Measurements from ENCODE around the gene GOLGA6L7.

DNA sequence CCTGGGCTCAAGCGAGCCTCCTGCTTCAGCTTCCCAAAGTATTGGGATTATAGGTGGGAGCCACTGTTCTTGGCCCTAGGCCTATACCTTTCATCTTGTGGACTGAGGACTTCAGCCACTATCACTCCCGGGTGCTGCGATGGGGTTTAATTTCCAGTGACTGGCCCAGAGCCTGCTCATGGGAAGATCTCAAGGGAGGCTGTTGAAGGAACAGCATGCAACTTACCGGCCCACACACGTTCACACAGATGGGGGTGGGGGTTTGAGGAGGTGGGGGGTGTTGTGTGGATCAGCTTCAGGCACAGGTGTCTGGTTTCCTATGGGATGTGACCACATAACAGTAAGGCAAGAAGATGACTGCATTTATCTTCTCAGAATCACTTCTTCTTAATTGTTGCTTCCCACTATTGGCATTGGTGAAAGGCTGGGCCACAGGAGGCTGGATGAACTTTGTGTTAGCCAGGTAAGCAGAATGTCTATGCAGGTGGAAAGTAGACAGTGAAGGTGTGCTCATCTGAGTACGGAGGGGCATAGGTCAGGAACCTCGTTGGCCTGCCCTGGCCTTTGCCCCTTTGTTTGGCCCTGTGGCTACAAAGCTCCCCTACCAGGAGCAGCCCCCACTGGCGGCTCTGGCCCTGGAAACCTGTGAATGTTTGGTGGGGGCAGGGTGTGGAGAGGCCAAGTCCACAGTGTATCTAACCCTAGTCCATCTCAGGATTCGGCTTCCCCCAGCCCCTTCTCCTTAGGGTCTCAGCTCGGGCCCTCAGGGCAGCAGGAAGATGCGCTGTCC is 35.9 kb upstream of the GOLGA6L7 start:
- TF ChIP-seq, protein P1, sequence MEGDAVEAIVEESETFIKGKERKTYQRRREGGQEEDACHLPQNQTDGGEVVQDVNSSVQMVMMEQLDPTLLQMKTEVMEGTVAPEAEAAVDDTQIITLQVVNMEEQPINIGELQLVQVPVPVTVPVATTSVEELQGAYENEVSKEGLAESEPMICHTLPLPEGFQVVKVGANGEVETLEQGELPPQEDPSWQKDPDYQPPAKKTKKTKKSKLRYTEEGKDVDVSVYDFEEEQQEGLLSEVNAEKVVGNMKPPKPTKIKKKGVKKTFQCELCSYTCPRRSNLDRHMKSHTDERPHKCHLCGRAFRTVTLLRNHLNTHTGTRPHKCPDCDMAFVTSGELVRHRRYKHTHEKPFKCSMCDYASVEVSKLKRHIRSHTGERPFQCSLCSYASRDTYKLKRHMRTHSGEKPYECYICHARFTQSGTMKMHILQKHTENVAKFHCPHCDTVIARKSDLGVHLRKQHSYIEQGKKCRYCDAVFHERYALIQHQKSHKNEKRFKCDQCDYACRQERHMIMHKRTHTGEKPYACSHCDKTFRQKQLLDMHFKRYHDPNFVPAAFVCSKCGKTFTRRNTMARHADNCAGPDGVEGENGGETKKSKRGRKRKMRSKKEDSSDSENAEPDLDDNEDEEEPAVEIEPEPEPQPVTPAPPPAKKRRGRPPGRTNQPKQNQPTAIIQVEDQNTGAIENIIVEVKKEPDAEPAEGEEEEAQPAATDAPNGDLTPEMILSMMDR (IDR thresholded peaks at IDR 0.05; ENCODE audit: low read length): no peak
- TF ChIP-seq EZH2phosphoT487 (IDR thresholded peaks at IDR 0.05; ENCODE audit: low read length): no peak

All from MM.1S (cell line).